GM21367 (cell line): ENCODE data around the gene P4HB.

Experiments
- ATAC-seq: cut with Tn5 transposase; IDR thresholded peaks from one replicate; pipeline ENCODE4 v1.9.1; 2021; ENCODE audit not compliant: unreplicated experiment

Gene P4HB

GRCh38 chr17:81813371-81813684, 47.0 kb downstream of the P4HB start:
- no peak for ATAC-seq

GRCh38 chr17:81812571-81813370, 47.6 kb downstream of the P4HB start:
- ATAC-seq, result no peak

GRCh38 chr17:81811705-81812570, 48.4 kb downstream of the P4HB start:
- no peak for ATAC-seq

GRCh38 chr17:81810892-81811704, 49.2 kb downstream of the P4HB start:
- no peak for ATAC-seq

- ATAC-seq, result no peak
These were observed 49.9 kb downstream of the P4HB start for GRCh38 chr17:81810476-81810875.

- no peak for ATAC-seq
These were observed 50.8 kb downstream of the P4HB start for GRCh38 chr17:81809556-81809998.

- no peak for ATAC-seq
These were observed 51.4 kb downstream of the P4HB start for GRCh38 chr17:81808778-81809555.

- ATAC-seq, result no peak
These were observed 52.5 kb downstream of the P4HB start for GRCh38 chr17:81807839-81808238.

- ATAC-seq, result no peak
These were observed 53.1 kb downstream of the P4HB start for GRCh38 chr17:81807210-81807719.

GRCh38 chr17:81806461-81807209, 53.7 kb downstream of the P4HB start:
- ATAC-seq, result no peak

- ATAC-seq, result no peak
These were observed 54.5 kb downstream of the P4HB start for GRCh38 chr17:81805707-81806460.

GRCh38 chr17:81804559-81805399, 55.6 kb downstream of the P4HB start:
- no peak for ATAC-seq

GRCh38 chr17:81803728-81804558, 56.4 kb downstream of the P4HB start, which contains the start of gene GCGR:
Gene GCGR (plus strand): TSS chr17:81804150. CDS start chr17:81809019, 4,869 bp downstream.
- no peak for ATAC-seq

- no peak for ATAC-seq
These were observed 57.3 kb downstream of the P4HB start for GRCh38 chr17:81802856-81803643.

GRCh38 chr17:81802048-81802758, 58.1 kb downstream of the P4HB start:
- no peak for ATAC-seq

- ATAC-seq, result no peak
These were observed 59.0 kb downstream of the P4HB start for GRCh38 chr17:81801327-81801726.
